H1 (cell line): ENCODE data around the gene POLR2M. TPM values are rescaled to one million over a fixed set of nuclear protein-coding genes. Genes with fewer than 3 reads are reported as not detected.

ENCODE experiments used
- CTCF ChIA-PET: fragments of 300-600 bp; sonication (Branson Sonifier 250); formaldehyde crosslinking; loops from one replicate; lab custom pipeline; 2021; ENCODE audit not compliant: partially characterized antibody; lab: Charles Lee
- POLR2A ChIA-PET: fragments of 300-600 bp; sonication (Branson Sonifier 250); formaldehyde crosslinking; loops from one replicate; lab custom pipeline; 2021; ENCODE audit warnings: inconsistent platforms; ENCODE audit not compliant: partially characterized antibody; lab: Charles Lee
- DNase-seq, 2 experiments: peaks; one replicate each; pipeline versions ENCODE4 v3.0.0 to v3.0.0-alpha.2; 2010 to 2022; ENCODE audit warnings: low spot score in 2 of 2, low read depth in 1 of 2, mixed read lengths in 1 of 2
- FAIRE-seq: peaks from 2 replicates; lab custom pipeline; 2011; peaks lifted over from hg19 to GRCh38; lab: Jason Lieb, UNC
- H2AFZ ChIP-seq: 2 replicates; pipeline ENCODE4 v1.8.1; 2012; ENCODE audit warnings: low read length, inconsistent platforms
- H2AK5ac ChIP-seq: 2 replicates; pipeline ENCODE4 v1.6.1; 2013; ENCODE audit warnings: low read depth, low read length
- H2BK120ac ChIP-seq: replicated peaks from 2 replicates; pipeline ENCODE3; 2013; ENCODE audit warnings: low read depth, low read length, inconsistent platforms
- H2BK12ac ChIP-seq: 2 replicates; pipeline ENCODE4 v1.6.1; 2013; ENCODE audit warnings: low read depth, low read length
- H2BK15ac ChIP-seq: 2 replicates; pipeline ENCODE4 v1.6.1; 2013; ENCODE audit warnings: low read length
- H2BK20ac ChIP-seq: 2 replicates; pipeline ENCODE4 v1.6.1; 2013; ENCODE audit warnings: low read length
- H2BK5ac ChIP-seq: 2 replicates; pipeline ENCODE4 v1.6.1; 2013; ENCODE audit warnings: low read depth, low read length
- H3K14ac ChIP-seq: 2 replicates; pipeline ENCODE4 v1.6.1; 2013; ENCODE audit warnings: inconsistent platforms; ENCODE audit not compliant: insufficient read length
- H3K18ac ChIP-seq: 2 replicates; pipeline ENCODE4 v1.6.1; 2013; ENCODE audit warnings: low read length; ENCODE audit errors: extremely low read depth
- H3K23ac ChIP-seq: 2 replicates; pipeline ENCODE4 v1.6.1; 2013; ENCODE audit warnings: inconsistent platforms; ENCODE audit not compliant: insufficient read length
- H3K23me2 ChIP-seq: 2 replicates; pipeline ENCODE4 v1.6.1; 2013; ENCODE audit warnings: low read depth, low read length
- H3K27ac ChIP-seq: 2 replicates; pipeline ENCODE4 v1.6.1; 2011; ENCODE audit warnings: low read depth, low read length, inconsistent platforms
- H3K27me3 ChIP-seq, 4 experiments: replicated peaks in 1 of 4; 1 replicate in 1 of 4; 2 replicates in 3 of 4; pipeline versions ENCODE4 v1.6.1 to v1.8.1; 2011 to 2013; ENCODE audit warnings: low read length in 3 of 4, mild to moderate bottlenecking in 3 of 4, inconsistent platforms in 2 of 4, mixed read lengths in 2 of 4, moderate library complexity in 1 of 4; ENCODE audit not compliant: control insufficient read depth in 3 of 4, insufficient read depth in 3 of 4; ENCODE audit errors: extremely low read depth in 1 of 4
- H3K36me3 ChIP-seq, 4 experiments: 2 replicates each; pipeline versions ENCODE4 v1.6.1 to v1.8.1; 2011 to 2013; ENCODE audit warnings: mild to moderate bottlenecking in 4 of 4, low read length in 3 of 4, moderate library complexity in 2 of 4, control low read depth in 1 of 4, inconsistent platforms in 1 of 4; ENCODE audit not compliant: insufficient read depth in 4 of 4, control insufficient read depth in 2 of 4
- H3K4ac ChIP-seq: replicated peaks from 2 replicates; pipeline ENCODE3; 2013; ENCODE audit warnings: low read length, low read depth, mixed read lengths, inconsistent platforms; ENCODE audit not compliant: insufficient read length
- H3K4me1 ChIP-seq, 4 experiments: replicated peaks in 1 of 4; 1 replicate in 1 of 4; 2 replicates in 3 of 4; pipeline versions ENCODE4 v1.6.1 to v1.8.1; 2011 to 2013; ENCODE audit warnings: low read length in 3 of 4, inconsistent platforms in 2 of 4, mixed read lengths in 1 of 4; ENCODE audit not compliant: insufficient read depth in 4 of 4, control insufficient read depth in 3 of 4
- H3K4me2 ChIP-seq, 2 experiments: 2 replicates each; pipeline versions ENCODE4 v1.6.1 to v1.8.1; 2011 to 2013; ENCODE audit warnings: low read depth in 2 of 2, low read length in 2 of 2, control low read depth in 1 of 2, inconsistent platforms in 1 of 2, mild to moderate bottlenecking in 1 of 2; ENCODE audit not compliant: insufficient read depth in 1 of 2
- H3K4me3 ChIP-seq, 4 experiments: fragments of 200-600, 300-600 bp in 1 of 4; sonication (generic), shearing (Covaris generic), sonication (Bioruptor Twin) in 1 of 4; 2 replicates each; pipeline versions ENCODE4 v1.5.1 to v1.8.1; 2011 to 2016; ENCODE audit warnings: low read length in 4 of 4, low read depth in 3 of 4, control low read depth in 2 of 4, inconsistent platforms in 2 of 4, mild to moderate bottlenecking in 2 of 4, mixed read lengths in 1 of 4, moderate library complexity in 1 of 4; ENCODE audit not compliant: insufficient read depth in 2 of 4; ENCODE audit errors: extremely low read depth in 1 of 4
- H3K56ac ChIP-seq: replicated peaks from 2 replicates; pipeline ENCODE3; 2013; ENCODE audit warnings: low read depth, mild to moderate bottlenecking, mixed read lengths, low read length, inconsistent platforms; ENCODE audit not compliant: insufficient read length
- H3K79me1 ChIP-seq: 2 replicates; pipeline ENCODE4 v1.6.1; 2013; ENCODE audit warnings: low read depth, low read length, control low read depth
- H3K79me2 ChIP-seq, 2 experiments: 2 replicates each; pipeline versions ENCODE4 v1.6.1 to v1.8.1; 2012 to 2013; ENCODE audit warnings: low read length in 2 of 2, mild to moderate bottlenecking in 2 of 2, inconsistent platforms in 1 of 2; ENCODE audit not compliant: insufficient read depth in 2 of 2, control insufficient read depth in 1 of 2
- H3K9ac ChIP-seq, 4 experiments: replicated peaks in 1 of 4; 1 replicate in 1 of 4; 2 replicates in 3 of 4; pipeline versions ENCODE4 v1.6.1 to v1.8.1; 2011 to 2013; ENCODE audit warnings: low read depth in 3 of 4, low read length in 3 of 4, control low read depth in 2 of 4, mild to moderate bottlenecking in 2 of 4, moderate library complexity in 2 of 4, inconsistent platforms in 1 of 4; ENCODE audit errors: extremely low read depth in 1 of 4
- H3K9me3 ChIP-seq, 2 experiments: 2 replicates each; pipeline versions ENCODE4 v1.6.1 to v1.8.1; 2012 to 2013; ENCODE audit warnings: mild to moderate bottlenecking in 2 of 2, moderate library complexity in 2 of 2, control low read depth in 1 of 2, inconsistent platforms in 1 of 2, low read depth in 1 of 2, low read length in 1 of 2, mixed read lengths in 1 of 2; ENCODE audit not compliant: insufficient read depth in 2 of 2
- H4K20me1 ChIP-seq, 2 experiments: replicated peaks in 1 of 2; 2 replicates each; pipeline versions ENCODE3 to v1.8.1; 2011 to 2013; ENCODE audit warnings: inconsistent platforms in 2 of 2, low read length in 2 of 2, mild to moderate bottlenecking in 1 of 2; ENCODE audit not compliant: insufficient read depth in 2 of 2, control insufficient read depth in 1 of 2
- H4K5ac ChIP-seq: 2 replicates; pipeline ENCODE4 v1.6.1; 2013; ENCODE audit warnings: low read length, low read depth, mixed read lengths, inconsistent platforms; ENCODE audit not compliant: insufficient read length
- H4K8ac ChIP-seq: 2 replicates; pipeline ENCODE4 v1.8.0; 2013; ENCODE audit warnings: mild to moderate bottlenecking, moderate library complexity, low read length, inconsistent platforms; ENCODE audit not compliant: insufficient read depth; ENCODE audit errors: extremely low read depth
- H4K91ac ChIP-seq: replicated peaks from 2 replicates; pipeline ENCODE3; 2013; ENCODE audit warnings: low read length, mixed read lengths, inconsistent platforms; ENCODE audit not compliant: insufficient read length
- CBX5 ChIP-seq: fragments of 300-800, 300-1000 bp; sonication (generic); IDR thresholded peaks from 2 replicates; pipeline ENCODE4 v1.7.1; 2016; ENCODE audit warnings: antibody characterized with exemption, low read length, low read depth
- CTBP2 ChIP-seq: IDR thresholded peaks from 2 replicates; pipeline ENCODE4 v1.7.0; 2011; ENCODE audit warnings: borderline replicate concordance, mild to moderate bottlenecking, moderate library complexity, mixed read lengths, low read length; ENCODE audit not compliant: insufficient read depth, insufficient read length
- CTCF ChIP-seq, 3 experiments: IDR thresholded peaks; 1 replicate in 2 of 3; 2 replicates in 1 of 3; pipeline versions ENCODE4 v1.5.1 to v1.6.1; 2011; ENCODE audit warnings: low read length in 3 of 3, mild to moderate bottlenecking in 3 of 3, inconsistent platforms in 2 of 3, low read depth in 1 of 3, moderate library complexity in 1 of 3; ENCODE audit not compliant: insufficient read depth in 1 of 3; ENCODE audit errors: control extremely low read depth in 1 of 3
- KDM1A ChIP-seq: fragments of 200-600, 300-600 bp; sonication (generic); IDR thresholded peaks from 2 replicates; pipeline ENCODE4 v1.7.1; 2016; ENCODE audit warnings: mild to moderate bottlenecking, low read length, borderline replicate concordance
- NANOG ChIP-seq: IDR thresholded peaks from 2 replicates; pipeline ENCODE4 v1.6.1; 2011; ENCODE audit warnings: low read length, low read depth, mild to moderate bottlenecking, inconsistent platforms; ENCODE audit not compliant: insufficient read depth, poor library complexity, severe bottlenecking
- PHF8 ChIP-seq: fragments of 200-600 bp; sonication (generic); conservative IDR thresholded peaks from 2 replicates; pipeline ENCODE4 v1.7.1; 2012; ENCODE audit warnings: low read depth, mild to moderate bottlenecking, inconsistent platforms, low read length, moderate library complexity
- TAF7 ChIP-seq: optimal IDR thresholded peaks from 2 replicates; pipeline ENCODE3; 2011; ENCODE audit warnings: low read depth, mild to moderate bottlenecking, inconsistent platforms, low read length, moderate library complexity, borderline replicate concordance
- WGBS, 2 experiments: shearing (Covaris generic) in 1 of 2; methylation state at CpG; one replicate each; pipeline versions ENCODE4 v1.1.6 to v1.1.7; 2013 to 2015; ENCODE audit warnings: low lambda C conversion rate in 2 of 2, mixed read lengths in 2 of 2, inconsistent platforms in 1 of 2, low coverage in 1 of 2, missing lambda C conversion rate in 1 of 2; ENCODE audit not compliant: insufficient replicate concordance in 2 of 2, insufficient coverage in 1 of 2, insufficient read length in 1 of 2; ENCODE audit errors: extremely low coverage in 1 of 2, missing lambda C conversion rate in 1 of 2; 5-methylcytosine and 5-hydroxymethylcytosine counted together
- polyA plus RNA-seq, 7 experiments: library from polyadenylated mRNA; depleted of rRNA in 3 of 7; stranded (reverse) in 5 of 7; unstranded in 2 of 7; fragments of >200 nt in 5 of 7; fragments of 200-250 nt in 2 of 7; gene quantifications; 1 replicate in 5 of 7; 2 replicates in 1 of 7; 4 replicates in 1 of 7; pipeline versions ENCODE4 v1.2.1 to v1.2.3, GENCODE V29; 2011 to 2013; ENCODE audit warnings: missing spikeins in 2 of 7, mixed read lengths in 2 of 7
- total RNA-seq: library from RNA; stranded (reverse); fragmentation: NEBNext Ultra II Directional; extraction: Animal tissue kit (Norgen Biotek cat#: 25700); gene quantifications from 2 replicates; pipeline ENCODE4 v1.2.1, GENCODE V29; 2021

POLR2M gene
- total and polyA plus RNA-seq, 2 of the 8 experiments (the other 6 are each of a cell fraction or from before 2014, with no cell fraction given), result 32.7 to 55.1 TPM

GRCh38 chr15:57720867-57721266 is 14.4 kb downstream of the POLR2M start:
- FAIRE-seq, result no peak
- Histone ChIP-seq H3K36me3 (peaks cover 0 to 2% (median 0%) of the 10 kb centered on the region in 4 experiments; a peak in 1 of 8 replicates), H2BK5ac (no peak overlapping the region), H2AK5ac (no peak overlapping the region), H3K23ac (no peak overlapping the region), H3K27me3 (no peaks in the 10 kb centered on the region), H3K4me3 (no peak overlapping the region), H2BK15ac (no peak overlapping the region), H2BK120ac (no peak overlapping the region), H3K27ac (no peak overlapping the region), H2BK12ac (no peak overlapping the region), H4K91ac (no peak overlapping the region), H3K18ac (no peak overlapping the region), H3K4me1 (no peaks in the 10 kb centered on the region), H3K23me2 (no peaks in the 10 kb centered on the region; the same call in 1 of the 2 replicates), H3K4me2 (no peak overlapping the region), H3K14ac (no peak overlapping the region), H3K4ac (no peak overlapping the region), H3K9ac (no peak overlapping the region), H3K56ac (no peak overlapping the region), H3K79me1 (no peaks in the 10 kb centered on the region), H2AFZ (no peak overlapping the region), H4K8ac (no peak overlapping the region), H4K20me1 (no peaks in the 10 kb centered on the region), H3K79me2 (no peaks in the 10 kb centered on the region), H3K9me3 (no peaks in the 10 kb centered on the region), H2BK20ac (no peak overlapping the region), H4K5ac (no peak overlapping the region)
- DNase-seq, result no peak
- ChIA-PET POLR2A (interaction anchor here (0.9 kb wide), 1 partner anchor 15 kb away, joined by 3 read pairs; the partner anchor contains the start of gene POLR2M), CTCF (interaction anchor here (0.9 to 2.2 kb wide), 7 partner anchors 9 to 462 kb away, joined by 3 to 6 read pairs (median 4); no protein-coding TSS in a partner anchor)
- WGBS, 2 experiments, result 94% methylated on average over 3 of the region's 3 CpGs; no CpG with 5 or more reads in 1 of the 2 experiments
- no peak for TF ChIP-seq CBX5
- no peak for TF ChIP-seq CTBP2
- no peak for TF ChIP-seq TAF7
- no peak for TF ChIP-seq CTCF (IDR thresholded peaks at IDR 0.05; ENCODE audit: control extremely low read depth in 1 of 3, insufficient read depth in 1 of 3, low read depth in 1 of 3, low read length in 3 of 3)
- TF ChIP-seq NANOG, result no peak
- TF ChIP-seq KDM1A, result no peak
- TF ChIP-seq PHF8, result no peak
